Adrenal gland (tissue), 5 donors: ENCODE data around the gene KYAT1.

ENCODE experiments used
- CTCF ChIP-seq, 6 experiments: fragments of 450-650 bp in 4 of 6; fragments of 200-600 bp in 2 of 6; sonication (generic) in 1 of 6; IDR thresholded peaks; 1 replicate in 5 of 6; 2 replicates in 1 of 6; pipeline versions ENCODE4 v1.5.1 to v1.8.0; 2016 to 2021; ENCODE audit warnings: antibody characterized with exemption in 6 of 6, mild to moderate bottlenecking in 2 of 6, moderate library complexity in 1 of 6
- POLR2A ChIP-seq, 2 donors: fragments of 450-650 bp; IDR thresholded peaks; one replicate each; pipeline ENCODE4 v1.6.1; 2017; ENCODE audit warnings: antibody characterized with exemption in 2 of 2, mild to moderate bottlenecking in 2 of 2, moderate library complexity in 1 of 2
- donor health status: DM: no; HTN: no; CAD: no.

DNA sequence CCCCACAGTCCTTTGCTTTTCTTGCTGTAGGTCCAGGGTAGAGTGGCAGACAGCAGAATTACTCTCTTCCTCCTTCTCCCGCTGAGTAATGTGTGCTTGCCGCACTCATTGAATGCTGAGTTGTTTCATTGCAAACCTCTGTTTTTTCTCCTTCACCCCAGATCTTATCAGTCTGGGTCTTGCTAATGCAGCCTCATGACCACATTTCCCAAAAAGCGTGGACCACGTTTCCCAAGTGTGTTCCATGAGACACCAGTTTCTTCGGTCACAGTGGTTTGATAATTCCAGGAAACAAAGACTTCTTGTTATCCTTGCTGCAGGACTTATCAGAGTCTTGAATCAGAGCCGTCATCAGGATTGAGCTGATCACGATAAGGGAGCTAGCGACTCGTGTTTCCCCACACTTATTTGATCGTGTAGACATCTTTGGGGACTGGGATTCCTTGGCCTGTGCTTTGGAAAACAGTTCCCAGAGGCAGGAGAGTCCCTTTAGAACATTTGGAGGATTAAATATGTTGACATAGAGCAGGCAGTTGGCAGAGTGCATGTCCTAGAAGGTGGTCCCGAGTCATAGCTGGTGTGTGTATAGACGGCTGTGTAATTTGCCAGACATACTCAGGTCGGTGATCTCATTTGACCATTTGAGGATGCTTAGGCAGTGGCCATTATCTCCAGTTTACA is 4.6 kb upstream of the KYAT1 start:
- TF ChIP-seq POLR2A (IDR thresholded peaks at IDR 0.05) = no peak
- TF ChIP-seq CTCF (IDR thresholded peaks at IDR 0.05) = no peak
